ENCODE results near the gene C11orf98. TPM values are rescaled to one million over a fixed set of nuclear protein-coding genes. Genes with fewer than 3 reads are reported as not detected.

The C11orf98 gene
- total and polyA plus RNA-seq, 2 of the 13 experiments (the other 11 are each of a cell fraction or from before 2014, with no cell fraction given), result 30.4 to 91.8 TPM

DNA sequence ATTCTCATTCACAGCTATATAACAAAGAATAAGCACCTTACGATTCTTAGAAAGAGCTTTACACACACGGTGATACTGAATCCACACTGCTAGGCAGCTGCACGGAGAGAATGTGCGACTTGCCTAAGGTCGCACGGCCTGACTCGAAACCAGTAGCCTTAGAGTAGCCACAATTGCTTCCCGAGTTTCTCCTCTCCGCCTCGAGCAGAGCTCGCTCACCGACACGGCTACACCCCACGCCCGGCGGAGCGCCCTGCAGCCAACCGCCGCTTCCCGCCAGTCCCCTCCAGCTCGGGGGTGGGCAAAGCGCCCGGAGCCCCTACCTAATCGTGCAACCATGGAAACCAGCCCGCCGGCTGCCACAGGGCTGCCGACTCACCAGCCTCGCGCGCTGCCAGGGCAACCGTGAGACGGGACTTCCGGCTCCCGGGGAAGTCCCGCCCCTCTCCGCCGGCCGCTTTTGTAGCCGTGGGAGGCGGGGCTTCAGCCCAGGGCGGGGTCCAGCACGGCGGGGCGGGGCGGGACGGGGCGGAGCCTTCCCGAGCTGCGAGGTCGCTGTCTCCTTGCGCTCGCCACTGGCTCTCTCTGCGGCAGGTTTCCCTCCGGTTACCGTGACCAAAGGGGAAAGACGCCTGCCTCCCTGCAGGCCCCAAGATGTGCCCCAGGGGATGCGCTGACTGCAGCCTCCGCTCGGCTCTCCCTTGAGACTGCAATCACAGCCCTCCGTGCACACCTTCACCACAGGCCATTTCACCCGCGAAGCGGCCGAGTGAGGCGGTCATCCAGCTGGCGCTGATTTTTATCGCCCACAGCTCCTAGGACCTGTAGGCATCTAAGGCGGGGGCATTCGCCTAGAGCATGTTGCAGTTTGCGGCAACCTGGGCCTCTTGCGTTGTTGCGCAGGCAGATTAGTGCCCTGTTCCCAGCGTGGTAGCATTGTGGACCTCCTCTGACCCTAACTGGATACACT lies 41.2 kb upstream of the C11orf98 start (continued):
- no peak for TF ChIP-seq MBNL3 (CRISPR knock-in tag; conservative IDR thresholded peaks at IDR 0.05)
- TF ChIP-seq, protein P1, sequence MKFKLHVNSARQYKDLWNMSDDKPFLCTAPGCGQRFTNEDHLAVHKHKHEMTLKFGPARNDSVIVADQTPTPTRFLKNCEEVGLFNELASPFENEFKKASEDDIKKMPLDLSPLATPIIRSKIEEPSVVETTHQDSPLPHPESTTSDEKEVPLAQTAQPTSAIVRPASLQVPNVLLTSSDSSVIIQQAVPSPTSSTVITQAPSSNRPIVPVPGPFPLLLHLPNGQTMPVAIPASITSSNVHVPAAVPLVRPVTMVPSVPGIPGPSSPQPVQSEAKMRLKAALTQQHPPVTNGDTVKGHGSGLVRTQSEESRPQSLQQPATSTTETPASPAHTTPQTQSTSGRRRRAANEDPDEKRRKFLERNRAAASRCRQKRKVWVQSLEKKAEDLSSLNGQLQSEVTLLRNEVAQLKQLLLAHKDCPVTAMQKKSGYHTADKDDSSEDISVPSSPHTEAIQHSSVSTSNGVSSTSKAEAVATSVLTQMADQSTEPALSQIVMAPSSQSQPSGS (CRISPR knock-in tag; IDR thresholded peaks at IDR 0.05), result no peak
- no peak for TF ChIP-seq ZBTB42 (CRISPR knock-in tag; IDR thresholded peaks at IDR 0.05)
- no peak for TF ChIP-seq REXO4 (CRISPR knock-in tag; IDR thresholded peaks at IDR 0.05; ENCODE audit: borderline replicate concordance)
- TF ChIP-seq, protein P2, sequence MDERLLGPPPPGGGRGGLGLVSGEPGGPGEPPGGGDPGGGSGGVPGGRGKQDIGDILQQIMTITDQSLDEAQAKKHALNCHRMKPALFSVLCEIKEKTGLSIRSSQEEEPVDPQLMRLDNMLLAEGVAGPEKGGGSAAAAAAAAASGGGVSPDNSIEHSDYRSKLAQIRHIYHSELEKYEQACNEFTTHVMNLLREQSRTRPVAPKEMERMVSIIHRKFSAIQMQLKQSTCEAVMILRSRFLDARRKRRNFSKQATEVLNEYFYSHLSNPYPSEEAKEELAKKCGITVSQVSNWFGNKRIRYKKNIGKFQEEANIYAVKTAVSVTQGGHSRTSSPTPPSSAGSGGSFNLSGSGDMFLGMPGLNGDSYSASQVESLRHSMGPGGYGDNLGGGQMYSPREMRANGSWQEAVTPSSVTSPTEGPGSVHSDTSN (CRISPR knock-in tag; IDR thresholded peaks at IDR 0.05), result no peak
- peak; percentile 96 for TF ChIP-seq MXI1 (IDR thresholded peaks at IDR 0.05; ENCODE audit: borderline replicate concordance, low read depth, low read length)
- no peak for TF ChIP-seq FOXK2 (IDR thresholded peaks at IDR 0.05)
- TF ChIP-seq, protein P3, sequence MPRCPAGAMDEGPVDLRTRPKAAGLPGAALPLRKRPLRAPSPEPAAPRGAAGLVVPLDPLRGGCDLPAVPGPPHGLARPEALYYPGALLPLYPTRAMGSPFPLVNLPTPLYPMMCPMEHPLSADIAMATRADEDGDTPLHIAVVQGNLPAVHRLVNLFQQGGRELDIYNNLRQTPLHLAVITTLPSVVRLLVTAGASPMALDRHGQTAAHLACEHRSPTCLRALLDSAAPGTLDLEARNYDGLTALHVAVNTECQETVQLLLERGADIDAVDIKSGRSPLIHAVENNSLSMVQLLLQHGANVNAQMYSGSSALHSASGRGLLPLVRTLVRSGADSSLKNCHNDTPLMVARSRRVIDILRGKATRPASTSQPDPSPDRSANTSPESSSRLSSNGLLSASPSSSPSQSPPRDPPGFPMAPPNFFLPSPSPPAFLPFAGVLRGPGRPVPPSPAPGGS (CRISPR knock-in tag; IDR thresholded peaks at IDR 0.05), result peak; percentile 75
- TF ChIP-seq TEAD2 (CRISPR knock-in tag; IDR thresholded peaks at IDR 0.05), result no peak
- TF ChIP-seq, protein P4, sequence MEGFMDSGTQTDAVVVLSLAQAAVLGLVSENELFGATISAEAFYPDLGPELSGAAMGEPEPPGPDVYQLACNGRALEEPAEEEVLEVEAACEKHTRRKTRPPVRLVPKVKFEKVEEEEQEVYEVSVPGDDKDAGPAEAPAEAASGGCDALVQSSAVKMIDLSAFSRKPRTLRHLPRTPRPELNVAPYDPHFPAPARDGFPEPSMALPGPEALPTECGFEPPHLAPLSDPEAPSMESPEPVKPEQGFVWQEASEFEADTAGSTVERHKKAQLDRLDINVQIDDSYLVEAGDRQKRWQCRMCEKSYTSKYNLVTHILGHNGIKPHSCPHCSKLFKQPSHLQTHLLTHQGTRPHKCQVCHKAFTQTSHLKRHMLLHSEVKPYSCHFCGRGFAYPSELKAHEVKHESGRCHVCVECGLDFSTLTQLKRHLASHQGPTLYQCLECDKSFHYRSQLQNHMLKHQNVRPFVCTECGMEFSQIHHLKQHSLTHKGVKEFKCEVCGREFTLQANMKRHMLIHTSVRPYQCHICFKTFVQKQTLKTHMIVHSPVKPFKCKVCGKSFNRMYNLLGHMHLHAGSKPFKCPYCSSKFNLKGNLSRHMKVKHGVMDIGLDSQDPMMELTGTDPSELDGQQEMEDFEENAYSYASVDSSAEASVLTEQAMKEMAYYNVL (CRISPR knock-in tag; IDR thresholded peaks at IDR 0.05; ENCODE audit: borderline replicate concordance), result no peak
- TF ChIP-seq, protein P5, sequence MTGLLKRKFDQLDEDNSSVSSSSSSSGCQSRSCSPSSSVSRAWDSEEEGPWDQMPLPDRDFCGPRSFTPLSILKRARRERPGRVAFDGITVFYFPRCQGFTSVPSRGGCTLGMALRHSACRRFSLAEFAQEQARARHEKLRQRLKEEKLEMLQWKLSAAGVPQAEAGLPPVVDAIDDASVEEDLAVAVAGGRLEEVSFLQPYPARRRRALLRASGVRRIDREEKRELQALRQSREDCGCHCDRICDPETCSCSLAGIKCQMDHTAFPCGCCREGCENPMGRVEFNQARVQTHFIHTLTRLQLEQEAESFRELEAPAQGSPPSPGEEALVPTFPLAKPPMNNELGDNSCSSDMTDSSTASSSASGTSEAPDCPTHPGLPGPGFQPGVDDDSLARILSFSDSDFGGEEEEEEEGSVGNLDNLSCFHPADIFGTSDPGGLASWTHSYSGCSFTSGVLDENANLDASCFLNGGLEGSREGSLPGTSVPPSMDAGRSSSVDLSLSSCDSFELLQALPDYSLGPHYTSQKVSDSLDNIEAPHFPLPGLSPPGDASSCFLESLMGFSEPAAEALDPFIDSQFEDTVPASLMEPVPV (CRISPR knock-in tag; IDR thresholded peaks at IDR 0.05), result no peak
- no peak for TF ChIP-seq ZNF713 (CRISPR knock-in tag; IDR thresholded peaks at IDR 0.05)
- TF ChIP-seq, protein P6, sequence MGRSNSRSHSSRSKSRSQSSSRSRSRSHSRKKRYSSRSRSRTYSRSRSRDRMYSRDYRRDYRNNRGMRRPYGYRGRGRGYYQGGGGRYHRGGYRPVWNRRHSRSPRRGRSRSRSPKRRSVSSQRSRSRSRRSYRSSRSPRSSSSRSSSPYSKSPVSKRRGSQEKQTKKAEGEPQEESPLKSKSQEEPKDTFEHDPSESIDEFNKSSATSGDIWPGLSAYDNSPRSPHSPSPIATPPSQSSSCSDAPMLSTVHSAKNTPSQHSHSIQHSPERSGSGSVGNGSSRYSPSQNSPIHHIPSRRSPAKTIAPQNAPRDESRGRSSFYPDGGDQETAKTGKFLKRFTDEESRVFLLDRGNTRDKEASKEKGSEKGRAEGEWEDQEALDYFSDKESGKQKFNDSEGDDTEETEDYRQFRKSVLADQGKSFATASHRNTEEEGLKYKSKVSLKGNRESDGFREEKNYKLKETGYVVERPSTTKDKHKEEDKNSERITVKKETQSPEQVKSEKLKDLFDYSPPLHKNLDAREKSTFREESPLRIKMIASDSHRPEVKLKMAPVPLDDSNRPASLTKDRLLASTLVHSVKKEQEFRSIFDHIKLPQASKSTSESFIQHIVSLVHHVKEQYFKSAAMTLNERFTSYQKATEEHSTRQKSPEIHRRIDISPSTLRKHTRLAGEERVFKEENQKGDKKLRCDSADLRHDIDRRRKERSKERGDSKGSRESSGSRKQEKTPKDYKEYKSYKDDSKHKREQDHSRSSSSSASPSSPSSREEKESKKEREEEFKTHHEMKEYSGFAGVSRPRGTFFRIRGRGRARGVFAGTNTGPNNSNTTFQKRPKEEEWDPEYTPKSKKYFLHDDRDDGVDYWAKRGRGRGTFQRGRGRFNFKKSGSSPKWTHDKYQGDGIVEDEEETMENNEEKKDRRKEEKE (IDR thresholded peaks at IDR 0.05), result no peak
- TF ChIP-seq ZNF230 (CRISPR knock-in tag; IDR thresholded peaks at IDR 0.05), result no peak
- TF ChIP-seq NFYC (CRISPR knock-in tag; IDR thresholded peaks at IDR 0.05), result no peak
- TF ChIP-seq, protein P7, sequence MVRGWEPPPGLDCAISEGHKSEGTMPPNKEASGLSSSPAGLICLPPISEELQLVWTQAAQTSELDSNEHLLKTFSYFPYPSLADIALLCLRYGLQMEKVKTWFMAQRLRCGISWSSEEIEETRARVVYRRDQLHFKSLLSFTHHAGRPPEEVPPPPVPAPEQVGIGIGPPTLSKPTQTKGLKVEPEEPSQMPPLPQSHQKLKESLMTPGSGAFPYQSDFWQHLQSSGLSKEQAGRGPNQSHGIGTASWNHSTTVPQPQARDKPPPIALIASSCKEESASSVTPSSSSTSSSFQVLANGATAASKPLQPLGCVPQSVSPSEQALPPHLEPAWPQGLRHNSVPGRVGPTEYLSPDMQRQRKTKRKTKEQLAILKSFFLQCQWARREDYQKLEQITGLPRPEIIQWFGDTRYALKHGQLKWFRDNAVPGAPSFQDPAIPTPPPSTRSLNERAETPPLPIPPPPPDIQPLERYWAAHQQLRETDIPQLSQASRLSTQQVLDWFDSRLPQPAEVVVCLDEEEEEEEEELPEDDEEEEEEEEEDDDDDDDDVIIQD (CRISPR knock-in tag; IDR thresholded peaks at IDR 0.05; ENCODE audit: low read depth), result no peak

All from HepG2 (cell line).